HL-60 (cell line): ENCODE data around the gene IQGAP3.
"Not testable (repeated sequence)": the region's sequence is repeated elsewhere in the genome, so short reads cannot be mapped to it uniquely, and the experiment has no call there.

ENCODE experiments used
- GABPA ChIP-seq: IDR thresholded peaks from 2 replicates; pipeline ENCODE4 v1.6.1; 2012; ENCODE audit warnings: low read depth
- TF ChIP-seq, protein P1 (sequence below): IDR thresholded peaks from one replicate; pipeline ENCODE4 v1.5.1; 2011; ENCODE audit warnings: low read length, control low read depth, inconsistent platforms; ENCODE audit not compliant: insufficient read depth
- TF ChIP-seq, protein P2 (sequence below): IDR thresholded peaks from 2 replicates; pipeline ENCODE4 v1.6.1; 2012; ENCODE audit warnings: low read depth; ENCODE audit not compliant: insufficient replicate concordance

- TF ChIP-seq, protein P1, sequence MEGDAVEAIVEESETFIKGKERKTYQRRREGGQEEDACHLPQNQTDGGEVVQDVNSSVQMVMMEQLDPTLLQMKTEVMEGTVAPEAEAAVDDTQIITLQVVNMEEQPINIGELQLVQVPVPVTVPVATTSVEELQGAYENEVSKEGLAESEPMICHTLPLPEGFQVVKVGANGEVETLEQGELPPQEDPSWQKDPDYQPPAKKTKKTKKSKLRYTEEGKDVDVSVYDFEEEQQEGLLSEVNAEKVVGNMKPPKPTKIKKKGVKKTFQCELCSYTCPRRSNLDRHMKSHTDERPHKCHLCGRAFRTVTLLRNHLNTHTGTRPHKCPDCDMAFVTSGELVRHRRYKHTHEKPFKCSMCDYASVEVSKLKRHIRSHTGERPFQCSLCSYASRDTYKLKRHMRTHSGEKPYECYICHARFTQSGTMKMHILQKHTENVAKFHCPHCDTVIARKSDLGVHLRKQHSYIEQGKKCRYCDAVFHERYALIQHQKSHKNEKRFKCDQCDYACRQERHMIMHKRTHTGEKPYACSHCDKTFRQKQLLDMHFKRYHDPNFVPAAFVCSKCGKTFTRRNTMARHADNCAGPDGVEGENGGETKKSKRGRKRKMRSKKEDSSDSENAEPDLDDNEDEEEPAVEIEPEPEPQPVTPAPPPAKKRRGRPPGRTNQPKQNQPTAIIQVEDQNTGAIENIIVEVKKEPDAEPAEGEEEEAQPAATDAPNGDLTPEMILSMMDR = not testable (repeated sequence)
- TF ChIP-seq, protein P2, sequence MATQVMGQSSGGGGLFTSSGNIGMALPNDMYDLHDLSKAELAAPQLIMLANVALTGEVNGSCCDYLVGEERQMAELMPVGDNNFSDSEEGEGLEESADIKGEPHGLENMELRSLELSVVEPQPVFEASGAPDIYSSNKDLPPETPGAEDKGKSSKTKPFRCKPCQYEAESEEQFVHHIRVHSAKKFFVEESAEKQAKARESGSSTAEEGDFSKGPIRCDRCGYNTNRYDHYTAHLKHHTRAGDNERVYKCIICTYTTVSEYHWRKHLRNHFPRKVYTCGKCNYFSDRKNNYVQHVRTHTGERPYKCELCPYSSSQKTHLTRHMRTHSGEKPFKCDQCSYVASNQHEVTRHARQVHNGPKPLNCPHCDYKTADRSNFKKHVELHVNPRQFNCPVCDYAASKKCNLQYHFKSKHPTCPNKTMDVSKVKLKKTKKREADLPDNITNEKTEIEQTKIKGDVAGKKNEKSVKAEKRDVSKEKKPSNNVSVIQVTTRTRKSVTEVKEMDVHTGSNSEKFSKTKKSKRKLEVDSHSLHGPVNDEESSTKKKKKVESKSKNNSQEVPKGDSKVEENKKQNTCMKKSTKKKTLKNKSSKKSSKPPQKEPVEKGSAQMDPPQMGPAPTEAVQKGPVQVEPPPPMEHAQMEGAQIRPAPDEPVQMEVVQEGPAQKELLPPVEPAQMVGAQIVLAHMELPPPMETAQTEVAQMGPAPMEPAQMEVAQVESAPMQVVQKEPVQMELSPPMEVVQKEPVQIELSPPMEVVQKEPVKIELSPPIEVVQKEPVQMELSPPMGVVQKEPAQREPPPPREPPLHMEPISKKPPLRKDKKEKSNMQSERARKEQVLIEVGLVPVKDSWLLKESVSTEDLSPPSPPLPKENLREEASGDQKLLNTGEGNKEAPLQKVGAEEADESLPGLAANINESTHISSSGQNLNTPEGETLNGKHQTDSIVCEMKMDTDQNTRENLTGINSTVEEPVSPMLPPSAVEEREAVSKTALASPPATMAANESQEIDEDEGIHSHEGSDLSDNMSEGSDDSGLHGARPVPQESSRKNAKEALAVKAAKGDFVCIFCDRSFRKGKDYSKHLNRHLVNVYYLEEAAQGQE = not testable (repeated sequence)
- TF ChIP-seq GABPA = not testable (repeated sequence)
Observed at GRCh38 chr1:156587927-156588326, 15.6 kb upstream of the IQGAP3 start.
